Gastroesophageal sphincter (tissue), 2 donors: ENCODE results near the gene PPARGC1A.

Experiments
- EP300 ChIP-seq: sonication (generic); formaldehyde crosslinking; IDR thresholded peaks from one replicate; pipeline ENCODE4 v1.6.1; 2017; ENCODE audit warnings: antibody characterized with exemption, mild to moderate bottlenecking
- POLR2A ChIP-seq, 2 donors: fragments of 450-650 bp; IDR thresholded peaks; one replicate each; pipeline ENCODE4 v1.6.1; 2017; ENCODE audit warnings: antibody characterized with exemption in 2 of 2, mild to moderate bottlenecking in 2 of 2, moderate library complexity in 1 of 2

- TF ChIP-seq POLR2A (IDR thresholded peaks at IDR 0.05) (no peak), EP300 (no peak)
These were observed 39.4 kb upstream of the PPARGC1A start for GRCh38 chr4:23929248-23929647.
